ENCODE measurements around the gene AVPI1. TPM values are rescaled to one million over a fixed set of nuclear protein-coding genes. Genes with fewer than 3 reads are reported as not detected.

The AVPI1 gene
- total and polyA plus RNA-seq, 12 donors, result 13.1 to 158 (median 25.0) TPM

- H3K4me1 ChIP-seq (replicated peaks in 1 of 2), result peaks cover 0 to 22% of the 10 kb centered on the region in 2 donors
- no peaks in the 10 kb centered on the region for H3K9me3 ChIP-seq (replicated peaks in 1 of 3)
- no peak for DNase-seq
- H3K4me3 ChIP-seq, result peak overlapping the region in 1 of 4 donors; percentile 52
- peak overlapping the region in 4 of 5 donors; percentile 61 to 89 (median 79) for H3K27ac ChIP-seq
- intact Hi-C loops (cut with DNase I), result no loop called here
- H3K27me3 ChIP-seq, result no peaks in the 10 kb centered on the region
- TF ChIP-seq, protein P1, sequence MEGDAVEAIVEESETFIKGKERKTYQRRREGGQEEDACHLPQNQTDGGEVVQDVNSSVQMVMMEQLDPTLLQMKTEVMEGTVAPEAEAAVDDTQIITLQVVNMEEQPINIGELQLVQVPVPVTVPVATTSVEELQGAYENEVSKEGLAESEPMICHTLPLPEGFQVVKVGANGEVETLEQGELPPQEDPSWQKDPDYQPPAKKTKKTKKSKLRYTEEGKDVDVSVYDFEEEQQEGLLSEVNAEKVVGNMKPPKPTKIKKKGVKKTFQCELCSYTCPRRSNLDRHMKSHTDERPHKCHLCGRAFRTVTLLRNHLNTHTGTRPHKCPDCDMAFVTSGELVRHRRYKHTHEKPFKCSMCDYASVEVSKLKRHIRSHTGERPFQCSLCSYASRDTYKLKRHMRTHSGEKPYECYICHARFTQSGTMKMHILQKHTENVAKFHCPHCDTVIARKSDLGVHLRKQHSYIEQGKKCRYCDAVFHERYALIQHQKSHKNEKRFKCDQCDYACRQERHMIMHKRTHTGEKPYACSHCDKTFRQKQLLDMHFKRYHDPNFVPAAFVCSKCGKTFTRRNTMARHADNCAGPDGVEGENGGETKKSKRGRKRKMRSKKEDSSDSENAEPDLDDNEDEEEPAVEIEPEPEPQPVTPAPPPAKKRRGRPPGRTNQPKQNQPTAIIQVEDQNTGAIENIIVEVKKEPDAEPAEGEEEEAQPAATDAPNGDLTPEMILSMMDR (IDR thresholded peaks at IDR 0.05), result no peak
- TF ChIP-seq POLR2A (IDR thresholded peaks at IDR 0.05), result no peak
- peaks cover 0 to 9% of the 10 kb centered on the region in 2 donors for H3K36me3 ChIP-seq (replicated peaks in 1 of 2)
- WGBS, 4 donors, result 67 to 75% (median 73%) methylated on average over 7 to 8 of the region's 8 CpGs
These were observed 28.3 kb upstream of the AVPI1 start for GRCh38 chr10:97715259-97715874.

DNA sequence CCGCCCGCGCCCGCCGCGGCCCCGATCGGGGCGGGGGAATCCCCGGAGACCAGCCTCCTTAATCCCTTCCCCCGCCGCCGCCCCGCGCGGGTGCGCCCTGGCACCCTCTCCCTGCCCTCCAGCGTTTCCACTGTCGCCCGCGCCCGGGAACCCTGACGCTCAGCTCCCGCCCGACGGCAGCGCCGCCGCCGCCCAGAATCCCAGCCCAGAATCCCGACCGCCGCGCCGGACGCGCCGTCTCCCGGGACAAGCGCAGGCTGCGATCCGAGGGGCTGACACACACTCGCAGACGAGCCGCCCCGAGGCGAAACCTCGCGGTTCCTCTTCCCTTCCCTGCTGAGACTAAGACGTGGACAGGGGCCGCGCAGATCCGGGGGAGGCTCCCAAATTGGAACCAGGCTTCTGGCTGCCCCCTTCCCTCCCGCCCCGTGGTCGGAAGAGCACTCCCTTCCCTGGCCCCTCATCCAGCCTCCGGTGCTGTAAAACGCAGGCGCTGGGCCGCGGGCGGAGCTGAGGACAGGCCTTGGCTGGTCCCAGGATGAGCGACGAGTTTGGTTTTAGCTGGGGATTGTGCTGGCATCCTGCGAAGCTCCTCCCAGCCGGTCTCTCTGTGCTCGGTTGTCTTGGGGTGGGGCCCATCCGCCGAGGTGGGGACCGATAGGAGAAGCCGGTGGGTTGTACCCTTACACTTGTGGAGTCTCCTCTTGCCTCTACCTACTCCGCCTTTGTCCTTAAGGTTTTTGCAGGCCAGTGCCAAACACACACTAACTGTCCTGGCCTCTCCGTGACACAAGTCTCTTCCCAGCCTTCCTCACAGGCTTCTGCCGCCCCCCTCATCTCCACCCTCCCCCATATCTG is 27.6 kb upstream of the AVPI1 start:
- H3K27me3 ChIP-seq, result no peaks in the 10 kb centered on the region
- H3K4me1 ChIP-seq (replicated peaks in 1 of 2), result peaks cover 0 to 22% of the 10 kb centered on the region in 2 donors
- DNase-seq, result peak; percentile 36 to 68 (median 49)
- peaks cover 0 to 9% of the 10 kb centered on the region in 2 donors for H3K36me3 ChIP-seq (replicated peaks in 1 of 2)
- WGBS, 4 donors, result 7 to 22% (median 14%) methylated on average over 11 to 74 of the region's 74 CpGs
- intact Hi-C loops (cut with DNase I), result no loop called here
- peak overlapping the region; percentile 9 to 52 (median 36) for H3K4me3 ChIP-seq
- H3K27ac ChIP-seq, result peak overlapping the region; percentile 20 to 89 (median 72)
- TF ChIP-seq POLR2A (IDR thresholded peaks at IDR 0.05), result peak in 1 of 2 donors; percentile 4
- TF ChIP-seq, protein P1 (IDR thresholded peaks at IDR 0.05), result no peak
- H3K9me3 ChIP-seq (replicated peaks in 1 of 3), result no peaks in the 10 kb centered on the region

DNA sequence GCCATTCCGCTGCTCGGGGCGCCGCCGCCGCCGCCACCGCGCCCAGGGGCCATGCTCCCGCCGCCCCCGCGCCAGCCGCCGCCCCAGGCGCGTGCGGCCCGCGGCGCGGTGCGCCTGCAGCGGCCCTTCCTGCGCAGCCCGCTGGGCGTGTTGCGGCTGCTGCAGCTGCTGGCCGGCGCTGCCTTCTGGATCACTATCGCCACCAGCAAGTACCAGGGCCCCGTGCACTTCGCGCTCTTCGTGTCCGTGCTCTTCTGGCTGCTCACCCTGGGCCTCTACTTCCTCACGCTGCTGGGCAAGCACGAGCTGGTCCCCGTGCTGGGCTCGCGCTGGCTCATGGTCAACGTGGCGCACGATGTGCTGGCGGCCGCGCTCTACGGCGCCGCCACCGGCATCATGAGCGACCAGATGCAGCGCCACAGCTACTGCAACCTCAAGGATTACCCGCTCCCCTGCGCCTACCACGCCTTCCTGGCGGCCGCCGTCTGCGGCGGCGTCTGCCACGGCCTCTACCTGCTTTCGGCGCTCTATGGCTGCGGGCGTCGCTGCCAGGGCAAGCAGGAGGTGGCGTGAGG is 26.9 kb upstream of the AVPI1 start:
- 0 to 1% (median 0%) methylated on average over 12 to 61 of the region's 69 CpGs for WGBS, 4 donors
- TF ChIP-seq, protein P1 (IDR thresholded peaks at IDR 0.05), result peak in 4 of 6 experiments; percentile 8 to 33 (median 23)
- TF ChIP-seq POLR2A (IDR thresholded peaks at IDR 0.05), result peak in 1 of 2 donors; percentile 50
- Histone ChIP-seq H3K27me3 (no peaks in the 10 kb centered on the region), H3K4me1 (replicated peaks in 1 of 2) (peaks cover 0 to 24% of the 10 kb centered on the region in 2 donors), H3K27ac (peak overlapping the region; percentile 20 to 89 (median 72)), H3K4me3 (peak overlapping the region in 3 of 4 donors; percentile 9 to 52 (median 42)), H3K36me3 (replicated peaks in 1 of 2) (peaks cover 0 to 9% of the 10 kb centered on the region in 2 donors), H3K9me3 (replicated peaks in 1 of 3) (no peaks in the 10 kb centered on the region)
- DNase-seq, result peak; percentile 75 to 86 (median 79)
- intact Hi-C loops (cut with DNase I), result no loop called here

GRCh38 chr10:97713339-97713825 is 26.3 kb upstream of the AVPI1 start, which contains the start of gene MARVELD1:
TSS of gene MARVELD1 (plus strand) at chr10:97713730. CDS start at chr10:97713877, 147 bp downstream.
- Histone ChIP-seq H3K4me3 (peak within 1 kb of the TSS; percentile 9 to 52 (median 36)), H3K4me1 (replicated peaks in 1 of 2) (peaks cover 0 to 19% of the 10 kb centered on the region in 2 donors), H3K36me3 (replicated peaks in 1 of 2) (peaks cover 0 to 9% of the 10 kb centered on the region in 2 donors), H3K9me3 (replicated peaks in 1 of 3) (no peaks in the 10 kb centered on the region), H3K27me3 (no peaks in the 10 kb centered on the region), H3K27ac (peak within 1 kb of the TSS; percentile 20 to 89 (median 72))
- DNase-seq, result peak in 6 of 7 donors; percentile 41 to 70 (median 49)
- 9 to 11% (median 10%) methylated on average over 25 to 36 of the region's 37 CpGs for WGBS, 4 donors
- TF ChIP-seq, protein P1 (IDR thresholded peaks at IDR 0.05), result no peak
- no peak for TF ChIP-seq POLR2A (IDR thresholded peaks at IDR 0.05)
- intact Hi-C loops (cut with DNase I), result no loop called here
